SK-N-MC (cell line): Measurements from ENCODE around the gene SLC35F4.

Experiments
- EZH2 ChIP-seq: fragments of 200-600 bp; sonication (generic); IDR thresholded peaks from one replicate; pipeline ENCODE4 v1.6.1; 2017; ENCODE audit warnings: antibody characterized with exemption
- POLR2AphosphoS5 ChIP-seq: IDR thresholded peaks from 2 replicates; pipeline ENCODE4 v1.6.1; 2012; ENCODE audit warnings: mild to moderate bottlenecking, low read depth, low read length, borderline replicate concordance

- TF ChIP-seq POLR2AphosphoS5 (no peak), EZH2 (no peak)
These were observed 126.4 kb downstream of the SLC35F4 start for GRCh38 chr14:57739516-57739915.
